Esophagus squamous epithelium (tissue), 5 donors: ENCODE results near the gene ABCA3. TPM values are rescaled to one million over a fixed set of nuclear protein-coding genes. Genes with fewer than 3 reads are reported as not detected.

Experiments used
- DNase-seq: peaks from one replicate; lab custom pipeline; 2025; lab: John Stamatoyannopoulos, UW
- H3K27ac ChIP-seq, 4 donors: fragments of 200-600 bp; sonication (generic); one replicate each; pipeline ENCODE4 v1.5.1; 2016 to 2019; ENCODE audit warnings: mild to moderate bottlenecking in 1 of 4
- H3K27me3 ChIP-seq, 4 donors: fragments of 200-600 bp; sonication (generic); 1 replicate in 3 of 4; 2 replicates in 1 of 4; pipeline versions ENCODE4 v1.5.1 to v1.6.0; 2017 to 2021; ENCODE audit warnings: antibody characterized with exemption in 1 of 4
- H3K36me3 ChIP-seq, 3 donors: fragments of 200-600 bp; sonication (generic); one replicate each; pipeline ENCODE4 v1.5.1; 2016 to 2019
- H3K4me1 ChIP-seq, 3 donors: fragments of 200-600 bp; sonication (generic); one replicate each; pipeline ENCODE4 v1.5.1; 2017 to 2019
- H3K4me3 ChIP-seq, 4 donors: fragments of 200-600 bp; sonication (generic); 1 replicate in 3 of 4; 2 replicates in 1 of 4; pipeline ENCODE4 v1.5.1; 2016 to 2019; ENCODE audit warnings: mild to moderate bottlenecking in 2 of 4, moderate library complexity in 1 of 4
- H3K9me3 ChIP-seq, 3 donors: fragments of 200-600 bp; sonication (generic); one replicate each; pipeline ENCODE4 v1.5.1; 2016 to 2019
- CTCF ChIP-seq, 6 experiments: fragments of 450-650 bp in 4 of 6; fragments of 200-600 bp in 2 of 6; sonication (generic) in 2 of 6; IDR thresholded peaks; one replicate each; pipeline ENCODE4 v1.5.1; 2016 to 2019; ENCODE audit warnings: antibody characterized with exemption in 6 of 6, mild to moderate bottlenecking in 4 of 6, moderate library complexity in 4 of 6
- POLR2A ChIP-seq, 4 donors: fragments of 450-650 bp; IDR thresholded peaks; one replicate each; pipeline ENCODE4 v1.6.1; 2017; ENCODE audit warnings: antibody characterized with exemption in 4 of 4, mild to moderate bottlenecking in 4 of 4, moderate library complexity in 3 of 4
- WGBS, 2 donors: methylation state at CpG; one replicate each; pipeline ENCODE4 v1.1.5; 2018; 5-methylcytosine and 5-hydroxymethylcytosine counted together
- intact Hi-C: fragments of 100-400 bp; cut with DNase I; formaldehyde crosslinking; loops from one replicate; pipeline ENCODE4 v1.15.0; 2022
- total RNA-seq, 4 donors: library from RNA; depleted of rRNA; stranded (reverse); fragments of >200 nt; gene quantifications; one replicate each; pipeline ENCODE4 v1.1.0, GENCODE V29; 2016
- donor health status: DM: yes; HTN: yes; CAD: no.

The ABCA3 gene
- total RNA-seq, 4 donors from 2014 or later: 0.70 to 3.2 (median 2.7) TPM

DNA sequence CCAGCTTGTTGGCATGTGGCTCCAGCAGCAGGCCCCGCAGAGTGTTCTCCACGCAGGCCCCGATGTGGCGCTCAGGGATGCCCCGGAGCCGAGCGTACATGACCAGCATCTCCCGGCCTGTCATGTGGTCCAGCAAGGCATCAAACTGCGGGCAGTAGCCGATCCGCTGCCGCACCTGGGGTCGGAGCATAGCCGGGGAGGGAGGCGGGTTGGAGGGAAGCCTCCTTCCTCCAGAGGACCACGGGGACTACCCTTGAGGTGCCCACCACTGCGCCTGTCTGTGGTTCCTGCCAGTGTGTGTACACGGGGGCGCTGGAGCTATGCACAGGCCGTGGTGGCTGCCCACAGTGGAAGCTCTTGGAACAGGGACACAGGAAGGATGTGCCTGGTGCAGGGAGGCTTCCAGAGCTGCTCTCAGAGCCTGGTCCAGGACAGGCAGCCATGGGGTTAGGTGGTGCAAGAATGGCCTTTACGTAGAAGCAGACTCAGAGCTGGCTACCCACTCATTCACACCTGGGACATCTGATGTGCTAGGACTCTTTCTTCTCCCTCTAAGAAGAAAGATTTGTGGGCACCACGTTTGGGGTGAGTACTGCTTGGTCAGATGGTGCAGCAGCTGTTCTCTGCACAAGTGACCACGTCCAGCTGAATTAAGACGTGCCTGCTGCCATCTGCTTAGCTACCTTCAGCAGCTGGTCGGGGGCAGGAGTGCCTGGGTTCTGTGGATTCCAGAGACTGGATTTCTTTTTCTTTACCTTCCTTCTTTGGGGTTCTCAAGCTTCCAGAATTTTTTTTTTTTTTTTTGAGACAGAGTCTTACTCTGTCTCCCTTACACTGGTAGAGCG, 61.4 kb downstream of the ABCA3 start:
- no peak for TF ChIP-seq POLR2A (IDR thresholded peaks at IDR 0.05)
- no peaks in the 10 kb centered on the region for H3K27me3 ChIP-seq
- H3K9me3 ChIP-seq: no peaks in the 10 kb centered on the region
- intact Hi-C loops: no loop called here
- DNase-seq: no peak
- H3K27ac ChIP-seq: no peak overlapping the region
- peaks cover 0 to 22% (median 0%) of the 10 kb centered on the region in 3 donors for H3K36me3 ChIP-seq
- 77 to 78% methylated on average over 6 of the region's 26 CpGs for WGBS, 2 donors
- H3K4me3 ChIP-seq: no peak overlapping the region
- no peaks in the 10 kb centered on the region for H3K4me1 ChIP-seq

GRCh38 chr16:2278272-2278608, 62.3 kb downstream of the ABCA3 start:
- DNase-seq: no peak
- Histone ChIP-seq H3K4me1 (no peaks in the 10 kb centered on the region), H3K27ac (no peak overlapping the region), H3K36me3 (peaks cover 0 to 18% (median 0%) of the 10 kb centered on the region in 3 donors), H3K27me3 (no peaks in the 10 kb centered on the region), H3K9me3 (no peaks in the 10 kb centered on the region), H3K4me3 (no peak overlapping the region)
- WGBS, 2 donors: 60 to 89% methylated on average over 1 to 6 of the region's 14 CpGs
- no peak for TF ChIP-seq CTCF (IDR thresholded peaks at IDR 0.05)
- TF ChIP-seq POLR2A (IDR thresholded peaks at IDR 0.05): no peak
- intact Hi-C loops: no loop called here

DNA sequence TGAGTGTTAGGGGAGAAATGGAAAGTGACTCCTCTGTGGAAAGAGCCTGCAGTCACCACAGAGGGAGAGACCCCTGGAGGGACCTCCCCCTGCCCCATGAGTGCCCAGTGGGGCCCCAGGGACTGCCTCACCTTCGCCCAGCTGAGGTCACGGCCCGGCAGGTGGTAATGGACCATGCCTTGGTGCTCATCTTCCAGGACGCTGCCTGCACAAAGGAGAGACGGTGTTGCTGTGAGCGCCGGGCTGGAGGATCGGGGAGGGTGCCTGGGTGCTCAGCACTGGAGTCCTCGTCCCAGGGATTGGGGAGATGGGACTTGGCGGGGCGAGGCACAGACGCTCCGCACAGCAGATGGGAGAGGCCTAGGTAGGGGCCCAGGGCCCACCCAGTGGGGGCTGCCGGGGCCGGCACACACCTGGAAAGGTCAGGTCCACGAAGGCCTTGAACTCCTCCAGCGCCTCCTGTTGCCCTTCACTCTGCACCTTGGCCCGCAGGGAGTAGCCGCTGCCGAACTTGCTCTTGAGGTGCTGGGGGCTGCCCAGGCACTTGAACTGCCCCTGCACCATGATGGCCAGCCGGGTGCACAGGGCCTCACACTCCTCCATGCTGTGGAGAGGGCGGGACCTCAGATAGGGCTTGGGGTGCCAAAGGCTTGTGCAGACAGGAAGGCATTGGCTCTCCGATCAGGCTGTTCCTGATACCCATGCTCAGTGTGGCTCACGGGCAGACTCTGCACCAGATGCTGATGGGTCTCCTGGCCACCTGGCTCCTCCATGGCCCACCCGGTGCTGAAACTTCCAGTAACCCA, 62.9 kb downstream of the ABCA3 start:
- peaks cover 0 to 18% (median 0%) of the 10 kb centered on the region in 3 donors for H3K36me3 ChIP-seq
- DNase-seq: no peak
- intact Hi-C loops: no loop called here
- H3K4me1 ChIP-seq: no peaks in the 10 kb centered on the region
- no peaks in the 10 kb centered on the region for H3K9me3 ChIP-seq
- WGBS, 2 donors: 73 to 92% methylated on average over 3 to 11 of the region's 25 CpGs
- no peak for TF ChIP-seq POLR2A (IDR thresholded peaks at IDR 0.05)
- TF ChIP-seq CTCF (IDR thresholded peaks at IDR 0.05): no peak
- H3K27me3 ChIP-seq: no peaks in the 10 kb centered on the region
- H3K4me3 ChIP-seq: no peak overlapping the region
- H3K27ac ChIP-seq: no peak overlapping the region

- H3K36me3 ChIP-seq: peaks cover 0 to 22% (median 0%) of the 10 kb centered on the region in 3 donors
- H3K27me3 ChIP-seq: no peaks in the 10 kb centered on the region
- no peak overlapping the region for H3K27ac ChIP-seq
- H3K9me3 ChIP-seq: no peaks in the 10 kb centered on the region
- intact Hi-C loops: no loop called here
- H3K4me1 ChIP-seq: no peaks in the 10 kb centered on the region
- TF ChIP-seq POLR2A (IDR thresholded peaks at IDR 0.05) (no peak), CTCF (IDR thresholded peaks at IDR 0.05) (no peak)
- H3K4me3 ChIP-seq: no peak overlapping the region
- no peak for DNase-seq
- 69 to 70% methylated on average over 14 to 23 of the region's 26 CpGs for WGBS, 2 donors
Measured at GRCh38 chr16:2276368-2277195, 63.9 kb downstream of the ABCA3 start.
